Neural crest cell (in vitro differentiated cells): ENCODE data around the gene MZT1. TPM values are rescaled to one million over a fixed set of nuclear protein-coding genes. Genes with fewer than 3 reads are reported as not detected.

Experiments
- DNase-seq: peaks from one replicate; pipeline ENCODE4 v3.0.0; 2021; ENCODE audit warnings: low read depth, mixed read lengths, low spot score
- H3K27ac Mint-ChIP-seq: one replicate; pipeline ENCODE4 v1.8.0; 2021; ENCODE audit warnings: mild to moderate bottlenecking, mixed read lengths; ENCODE audit not compliant: unreplicated experiment
- H3K27me3 Mint-ChIP-seq: 2 replicates; pipeline ENCODE4 v1.8.0; 2021; ENCODE audit warnings: low read depth, mild to moderate bottlenecking, mixed read lengths
- H3K36me3 Mint-ChIP-seq: 2 replicates; pipeline ENCODE4 v1.8.0; 2021; ENCODE audit warnings: low read depth, mild to moderate bottlenecking, mixed read lengths
- H3K4me1 Mint-ChIP-seq: 2 replicates; pipeline ENCODE4 v1.8.0; 2021; ENCODE audit warnings: mixed read lengths
- H3K4me3 Mint-ChIP-seq: one replicate; pipeline ENCODE4 v1.8.0; 2021; ENCODE audit warnings: mild to moderate bottlenecking, mixed read lengths
- H3K9me3 Mint-ChIP-seq: 2 replicates; pipeline ENCODE4 v1.8.0; 2021; ENCODE audit warnings: mixed read lengths
- CTCF ChIP-seq: fragments of 200-600 bp; sonication (generic); conservative IDR thresholded peaks from 2 replicates; pipeline ENCODE4 v1.5.0; 2021; ENCODE audit warnings: antibody characterized with exemption, mild to moderate bottlenecking
- total RNA-seq: library from RNA; stranded (reverse); gene quantifications from 2 replicates; pipeline ENCODE4 v1.2.1, GENCODE V29; 2021

MZT1 gene
- total RNA-seq, 1 donor from 2014 or later, result 18.4 TPM

GRCh38 chr13:72694314-72694713, 33.1 kb downstream of the MZT1 start:
- H3K27ac Mint-ChIP-seq, result no peak overlapping the region
- no peaks in the 10 kb centered on the region for H3K4me1 Mint-ChIP-seq
- TF ChIP-seq CTCF, result no peak
- peaks cover 5% of the 10 kb centered on the region for H3K9me3 Mint-ChIP-seq
- no peak overlapping the region for H3K4me3 Mint-ChIP-seq
- no peaks in the 10 kb centered on the region for H3K36me3 Mint-ChIP-seq
- no peaks in the 10 kb centered on the region for H3K27me3 Mint-ChIP-seq
- no peak for DNase-seq

GRCh38 chr13:72693832-72694231, 33.6 kb downstream of the MZT1 start:
- no peak for DNase-seq
- Mint-ChIP-seq H3K9me3 (peaks cover 5% of the 10 kb centered on the region), H3K27ac (no peak overlapping the region), H3K4me3 (no peak overlapping the region), H3K4me1 (no peaks in the 10 kb centered on the region), H3K27me3 (no peaks in the 10 kb centered on the region), H3K36me3 (no peaks in the 10 kb centered on the region)
- no peak for TF ChIP-seq CTCF

GRCh38 chr13:72692884-72693514, 34.4 kb downstream of the MZT1 start:
- Mint-ChIP-seq H3K27me3 (no peaks in the 10 kb centered on the region), H3K27ac (no peak overlapping the region), H3K9me3 (peaks cover 5% of the 10 kb centered on the region), H3K36me3 (no peaks in the 10 kb centered on the region), H3K4me1 (no peaks in the 10 kb centered on the region), H3K4me3 (no peak overlapping the region)
- no peak for DNase-seq
- no peak for TF ChIP-seq CTCF

GRCh38 chr13:72689181-72689696, 38.2 kb downstream of the MZT1 start:
- Mint-ChIP-seq H3K27ac (no peak overlapping the region), H3K27me3 (no peaks in the 10 kb centered on the region), H3K9me3 (peaks cover 9% of the 10 kb centered on the region), H3K36me3 (no peaks in the 10 kb centered on the region), H3K4me1 (no peaks in the 10 kb centered on the region), H3K4me3 (no peak overlapping the region)
- no peak for TF ChIP-seq CTCF
- no peak for DNase-seq

GRCh38 chr13:72686766-72687165, 40.7 kb downstream of the MZT1 start:
- Mint-ChIP-seq H3K4me3 (no peak overlapping the region), H3K27me3 (no peaks in the 10 kb centered on the region), H3K27ac (no peak overlapping the region), H3K36me3 (no peaks in the 10 kb centered on the region), H3K4me1 (no peaks in the 10 kb centered on the region), H3K9me3 (peaks cover 4% of the 10 kb centered on the region)
- no peak for DNase-seq
- TF ChIP-seq CTCF, result no peak
